ENCODE data around the gene CARD6. TPM values are rescaled to one million over a fixed set of nuclear protein-coding genes. Genes with fewer than 3 reads are reported as not detected.
"Not testable (repeated sequence)": the region's sequence is repeated elsewhere in the genome, so short reads cannot be mapped to it uniquely, and the experiment has no call there.

Gene CARD6
- 8.5 and 10.3 TPM in 2 replicates for total RNA-seq (2014; rRNA removed; shearing (Covaris generic))

GRCh38 chr5:40841068-40841805 lies at the start of gene CARD6:
TSS of gene CARD6 (plus strand) at chr5:40841367. CDS start at chr5:40841383, 16 bp downstream.
- DNase-seq (ENCODE audit: low spot score), result peak; percentile 34

- no peak for DNase-seq (ENCODE audit: low spot score)
Measured at GRCh38 chr5:40791715-40792139, 49.4 kb upstream of the CARD6 start.

GRCh38 chr5:40792691-40793090 lies 48.5 kb upstream of the CARD6 start:
- not testable (repeated sequence) for DNase-seq (ENCODE audit: low spot score)

- DNase-seq (ENCODE audit: low spot score), result not testable (repeated sequence)
Measured at GRCh38 chr5:40794340-40794739, 46.8 kb upstream of the CARD6 start.

GRCh38 chr5:40794877-40795276 lies 46.3 kb upstream of the CARD6 start:
- not testable (repeated sequence) for DNase-seq (ENCODE audit: low spot score)

GRCh38 chr5:40796487-40796889 lies 44.7 kb upstream of the CARD6 start:
- no peak for DNase-seq (ENCODE audit: low spot score)

GRCh38 chr5:40797273-40798011 lies 43.7 kb upstream of the CARD6 start:
- peak; percentile 65 for DNase-seq (ENCODE audit: low spot score)

- DNase-seq (ENCODE audit: low spot score), result peak; percentile 84
Measured at GRCh38 chr5:40798012-40798800, 43.0 kb upstream of the CARD6 start, which contains the start of gene PRKAA1. TSS of gene PRKAA1 (minus strand) at chr5:40798374. CDS start at chr5:40798189, 185 bp downstream.

GRCh38 chr5:40798801-40799210 lies 42.4 kb upstream of the CARD6 start:
- DNase-seq (ENCODE audit: low spot score), result no peak

GRCh38 chr5:40799258-40799657 lies 41.9 kb upstream of the CARD6 start:
- no peak for DNase-seq (ENCODE audit: low spot score)

GRCh38 chr5:40801771-40802562 lies 39.2 kb upstream of the CARD6 start:
- DNase-seq (ENCODE audit: low spot score), result no peak

GRCh38 chr5:40812125-40812524 lies 29.0 kb upstream of the CARD6 start:
- DNase-seq (ENCODE audit: low spot score), result no peak

- DNase-seq (ENCODE audit: low spot score), result no peak
Measured at GRCh38 chr5:40813698-40814281, 27.4 kb upstream of the CARD6 start.

GRCh38 chr5:40823459-40823858 lies 17.7 kb upstream of the CARD6 start:
- no peak for DNase-seq (ENCODE audit: low spot score)

- not testable (repeated sequence) for DNase-seq (ENCODE audit: low spot score)
Measured at GRCh38 chr5:40825461-40826043, 15.6 kb upstream of the CARD6 start.

- DNase-seq (ENCODE audit: low spot score), result no peak
Measured at GRCh38 chr5:40826489-40827187, 14.5 kb upstream of the CARD6 start.

- no peak for DNase-seq (ENCODE audit: low spot score)
Measured at GRCh38 chr5:40827188-40827977, 13.8 kb upstream of the CARD6 start.

GRCh38 chr5:40828021-40828631 lies 13.0 kb upstream of the CARD6 start:
- DNase-seq (ENCODE audit: low spot score), result no peak

Data from A172 (cell line).